NCI-H1048 (cell line): ENCODE data around the gene MROH7.

Source experiments
- DNase-seq: peaks from one replicate; lab custom pipeline; 2025; lab: John Stamatoyannopoulos, UW

MROH7 gene

DNA sequence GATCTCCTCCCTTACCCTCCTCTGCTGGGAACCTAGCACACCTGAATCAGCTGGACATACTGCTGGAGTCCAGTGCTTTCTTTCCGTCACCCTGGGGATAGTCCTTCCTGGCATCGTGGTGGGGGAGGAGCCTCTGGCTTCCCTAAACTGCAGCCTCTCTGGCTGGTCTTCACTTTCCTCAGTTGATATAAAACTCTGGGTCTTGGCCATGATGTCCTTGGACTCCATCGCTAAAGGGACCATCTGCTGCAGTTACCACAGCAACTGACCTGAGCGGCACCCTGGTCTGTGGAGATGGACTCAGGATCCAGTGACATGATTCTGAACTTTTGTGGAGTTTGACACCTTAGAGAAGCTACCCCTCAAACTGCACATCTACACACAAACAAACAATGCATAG, 99.9 kb downstream of the MROH7 start:
- DNase-seq: no peak

DNA sequence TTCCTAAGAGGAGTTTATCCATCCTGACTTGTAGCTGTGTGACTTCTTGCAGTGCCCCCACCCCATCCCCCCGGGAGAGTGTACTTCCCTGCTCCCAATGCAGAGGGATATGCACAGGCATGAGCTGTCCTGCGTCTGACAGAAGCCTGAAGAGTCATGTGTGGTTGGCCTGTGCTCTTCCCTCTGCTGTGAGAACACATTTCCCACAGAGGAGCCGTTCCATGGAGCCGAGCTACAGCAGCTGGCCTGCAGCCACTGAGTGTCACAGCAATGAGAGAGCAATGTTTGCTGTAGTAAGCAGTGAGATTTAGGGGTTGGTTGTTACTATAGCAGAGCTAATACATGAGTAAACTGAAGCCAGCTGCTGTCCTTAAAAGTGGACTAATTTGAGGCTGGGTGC, 100.7 kb downstream of the MROH7 start:
- DNase-seq: no peak

DNA sequence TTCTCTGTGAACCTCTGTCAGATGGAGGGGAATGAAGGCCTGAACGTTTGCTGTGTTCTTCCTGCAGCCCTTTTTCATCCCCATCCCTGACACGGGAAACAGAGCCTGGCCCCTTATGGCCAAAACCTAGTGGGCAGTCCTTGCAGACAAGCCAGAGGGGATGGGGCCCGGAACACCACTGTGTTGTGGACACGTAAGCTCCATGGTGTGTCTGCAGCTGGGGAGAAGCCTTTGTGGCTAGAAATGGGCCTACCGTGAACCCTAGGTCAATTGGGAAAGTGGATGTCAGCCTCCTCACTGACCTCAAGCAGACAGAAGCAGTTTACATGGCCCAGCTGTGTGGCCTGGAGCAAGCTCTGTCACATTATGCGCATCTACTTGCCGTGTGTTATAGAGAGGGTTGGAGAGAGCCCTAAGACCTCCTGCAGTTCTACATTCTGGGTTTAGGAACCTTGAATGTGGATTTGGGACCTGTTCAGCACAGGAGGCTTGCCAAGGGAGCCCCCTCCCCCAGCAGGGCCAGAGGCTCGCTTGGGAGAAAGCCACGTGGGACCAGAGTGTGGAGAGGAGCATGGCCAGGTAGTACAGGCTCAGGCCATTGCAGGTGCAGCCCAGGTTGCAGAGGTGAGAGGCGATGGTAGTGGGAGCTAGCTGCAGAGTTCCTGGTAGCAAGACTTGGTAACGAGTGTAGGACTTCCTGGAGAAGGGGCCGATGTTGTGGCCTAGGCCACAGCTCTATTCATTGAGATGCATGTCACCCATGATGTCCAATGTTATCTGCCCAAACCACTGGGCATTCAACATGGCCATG, 102.0 kb downstream of the MROH7 start:
- no peak for DNase-seq

DNA sequence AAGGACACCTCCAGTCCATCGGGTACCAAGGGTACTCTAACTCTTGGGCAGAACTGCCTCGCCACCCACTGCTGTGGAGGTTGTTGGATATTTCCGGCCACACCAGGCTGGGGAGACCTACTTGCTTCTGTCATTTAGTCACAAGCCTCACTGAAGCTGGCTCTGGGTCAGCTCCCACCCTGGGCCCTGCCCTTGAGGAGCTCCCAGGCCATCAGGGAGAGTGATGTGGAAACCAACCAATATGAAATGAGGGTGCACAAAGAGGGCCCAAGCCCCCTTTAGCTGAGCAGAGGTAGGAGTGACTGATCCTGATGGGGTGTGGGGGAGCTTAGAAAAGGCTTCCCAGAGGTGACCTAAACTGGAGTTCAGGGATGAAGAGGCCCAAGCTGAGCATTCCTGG, 103.1 kb downstream of the MROH7 start:
- DNase-seq: no peak

DNA sequence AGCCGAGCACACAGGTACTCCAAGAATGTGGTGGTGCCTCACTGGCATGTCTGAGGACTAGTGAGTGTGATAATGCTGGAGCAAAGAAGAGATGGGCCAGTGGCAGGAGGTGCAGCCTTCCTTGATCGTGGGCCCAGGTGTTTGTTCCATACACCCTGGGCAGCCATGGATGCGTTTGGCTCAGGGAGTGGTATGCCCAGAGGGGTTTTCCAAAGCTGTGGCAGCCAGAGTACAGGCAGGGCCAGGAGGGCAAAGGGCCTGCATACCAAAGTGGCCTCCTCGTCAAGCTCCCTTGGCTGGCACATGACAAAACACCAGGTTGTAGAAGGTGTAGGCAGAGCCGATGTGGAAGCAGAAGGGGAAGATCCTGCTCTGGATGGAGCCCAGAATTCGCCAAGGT, 103.7 kb downstream of the MROH7 start:
- DNase-seq: no peak

DNA sequence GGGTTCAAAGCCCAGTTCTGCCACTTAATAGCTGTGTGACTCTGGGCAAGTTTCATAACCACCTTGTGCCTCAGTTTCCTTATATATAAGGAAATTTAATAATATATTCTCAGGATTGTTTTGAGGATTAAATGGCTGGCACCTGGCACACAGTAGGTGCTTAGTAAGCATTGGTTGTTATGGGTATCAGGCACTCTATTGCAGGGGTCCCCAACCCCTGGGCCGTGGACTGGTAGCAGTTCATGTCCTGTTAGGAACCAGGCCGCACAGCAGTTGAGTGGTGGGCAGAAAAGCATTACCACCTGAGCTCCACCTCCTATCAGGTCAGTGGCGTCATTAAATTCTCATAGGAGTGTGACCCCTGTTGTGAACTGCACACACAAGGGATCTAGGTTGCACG, 104.3 kb downstream of the MROH7 start:
- DNase-seq: no peak

DNA sequence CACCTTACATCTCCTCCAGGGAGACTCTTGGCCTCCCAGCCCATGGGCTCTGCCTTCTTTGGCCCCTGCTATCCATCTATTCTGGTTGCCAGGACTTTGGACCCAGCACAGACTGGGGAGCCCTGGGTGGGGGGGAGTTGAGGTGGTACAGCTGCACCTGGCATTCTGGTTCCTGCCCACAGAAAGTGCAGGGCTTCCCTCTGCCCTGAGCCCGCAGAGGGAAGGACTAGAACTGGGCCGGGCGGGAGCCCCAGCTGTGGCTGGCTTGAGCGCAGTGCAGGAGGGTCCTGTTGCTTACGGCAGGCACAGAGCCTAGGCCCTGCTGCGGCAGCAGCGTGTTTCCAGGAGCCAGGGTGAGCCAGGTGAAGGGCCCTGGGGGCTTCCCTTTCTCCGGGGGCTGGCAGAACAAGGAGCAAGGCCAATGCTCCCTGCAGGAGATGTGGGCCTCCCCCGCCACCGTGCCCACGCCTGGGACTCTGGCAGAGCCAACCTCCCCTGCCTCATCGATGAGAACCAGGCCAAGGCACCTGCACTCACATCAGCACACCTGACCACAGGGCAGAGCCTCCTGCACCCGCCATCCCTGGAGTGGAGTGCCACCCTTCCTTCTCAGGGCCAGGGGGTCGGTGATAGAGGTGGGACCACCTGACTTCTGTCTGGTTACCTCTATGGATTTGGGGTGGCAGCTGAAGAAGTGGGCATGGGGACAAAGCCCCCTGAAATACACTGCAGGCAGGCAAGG, 106.7 kb downstream of the MROH7 start:
- no peak for DNase-seq

DNA sequence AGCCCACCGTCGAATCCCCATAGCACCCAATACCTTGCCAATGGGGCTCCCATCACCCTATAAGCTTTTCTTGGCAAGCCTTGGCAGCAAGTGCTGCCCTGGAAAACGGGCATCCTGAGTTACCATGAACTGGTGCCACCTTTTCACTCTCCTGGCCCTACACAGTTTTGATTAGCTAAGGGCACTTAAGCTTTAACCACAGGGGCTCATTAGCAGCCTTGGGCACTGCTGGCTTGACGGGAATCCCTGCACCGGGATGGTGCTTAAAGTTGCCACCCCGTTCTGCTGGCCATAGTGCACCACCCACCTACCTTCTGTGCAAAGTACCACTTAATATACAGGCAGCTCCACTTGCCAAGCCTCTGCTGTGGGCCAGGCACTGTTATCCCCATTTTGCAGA, 109.0 kb downstream of the MROH7 start:
- DNase-seq: no peak

DNA sequence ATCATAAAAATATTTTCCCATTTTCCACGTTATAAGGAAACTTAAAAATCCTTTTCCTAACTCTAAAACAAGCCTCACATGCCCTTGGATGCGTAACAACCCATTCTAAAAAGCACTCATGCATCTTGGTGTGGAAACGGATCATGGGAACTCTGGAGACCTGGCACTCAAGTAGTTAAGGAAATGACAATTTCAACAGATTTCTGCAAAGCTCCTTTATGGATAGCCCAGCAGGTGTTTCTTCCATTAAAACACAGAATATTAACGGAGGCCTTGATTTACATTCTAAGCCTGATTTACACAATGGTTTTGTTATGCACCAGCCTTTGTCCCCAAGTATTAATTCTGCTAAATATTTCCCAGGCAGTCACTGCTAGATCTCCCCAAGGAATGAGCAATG, 109.8 kb downstream of the MROH7 start:
- DNase-seq: no peak

DNA sequence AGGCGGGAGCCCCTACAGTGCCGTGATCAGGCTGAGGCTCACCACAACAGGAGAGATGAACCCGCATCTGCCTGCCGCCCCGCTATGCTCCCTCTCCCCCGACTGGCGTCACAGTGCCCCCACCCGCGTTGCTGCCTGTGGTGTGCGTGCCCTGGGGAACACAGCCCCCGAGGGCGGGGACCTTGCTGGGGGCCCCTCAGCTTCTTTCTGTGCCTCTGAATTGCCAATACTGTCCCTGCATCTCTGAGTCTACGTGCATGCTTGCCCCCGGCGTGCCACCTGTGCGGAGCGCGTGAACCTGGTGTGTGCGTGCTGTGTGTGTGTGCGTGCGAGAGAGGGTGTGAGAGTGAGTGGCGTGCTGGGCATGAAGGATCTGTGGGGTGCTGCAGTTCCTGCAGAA, 112.5 kb downstream of the MROH7 start:
- DNase-seq: no peak

DNA sequence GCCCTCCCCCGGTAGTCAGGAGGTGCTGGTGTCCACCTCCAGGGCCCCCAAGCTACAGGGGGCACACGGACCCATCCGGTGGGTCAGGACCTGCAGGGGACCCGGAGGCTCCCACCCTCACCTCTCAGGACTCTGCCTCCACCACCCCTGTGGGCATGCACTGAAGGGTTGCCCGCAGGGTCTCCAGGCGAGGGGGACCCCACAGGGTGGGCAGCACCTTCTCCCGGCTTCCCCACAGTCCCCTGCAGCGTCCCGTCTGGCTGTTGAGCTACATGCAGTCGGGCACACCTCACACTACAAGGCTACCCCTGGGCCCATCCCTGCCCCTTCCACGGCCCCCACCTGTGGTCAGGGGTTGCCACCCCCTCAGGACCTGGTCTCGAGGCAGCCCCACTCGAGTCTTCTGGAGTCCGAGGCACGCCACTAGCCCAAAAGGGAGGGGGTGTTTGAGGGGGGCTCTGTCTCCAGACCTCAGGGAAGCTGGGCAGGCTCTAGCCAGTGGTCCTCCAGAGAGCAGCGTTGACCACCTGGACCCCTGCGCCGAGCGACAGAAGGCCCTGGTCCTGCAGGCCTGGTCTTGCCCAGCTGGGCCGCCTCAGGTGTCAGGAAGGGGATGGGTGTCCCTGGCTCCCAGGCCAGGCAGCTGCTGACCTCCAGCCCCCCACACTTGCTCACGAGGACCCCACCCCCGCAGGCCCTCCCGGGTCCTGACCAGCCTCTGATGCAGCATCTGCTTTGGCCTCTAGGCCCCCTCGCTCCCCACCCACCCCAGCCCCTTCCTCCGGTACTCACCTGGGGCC, 113.1 kb downstream of the MROH7 start:
- no peak for DNase-seq

DNA sequence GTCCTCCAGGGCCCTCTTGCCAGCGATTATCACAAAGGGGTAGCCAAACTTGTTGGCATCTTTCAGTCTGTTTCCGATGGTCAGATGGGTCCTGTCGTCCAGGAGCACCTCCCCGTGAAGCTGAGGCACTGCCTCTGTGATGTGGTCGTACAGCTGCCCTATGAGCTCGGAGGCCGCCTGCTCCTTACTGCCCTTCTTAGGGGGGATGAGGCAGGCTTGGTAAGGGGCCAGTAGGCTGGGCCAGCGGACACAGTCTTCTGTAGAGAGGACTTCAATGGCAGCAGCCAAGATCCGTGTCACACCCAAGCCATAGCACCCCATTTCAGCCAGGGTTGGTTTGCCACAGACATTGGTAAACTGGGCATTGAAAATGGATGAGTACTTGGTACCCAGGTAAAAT, 116.2 kb downstream of the MROH7 start:
- DNase-seq: no peak

DNA sequence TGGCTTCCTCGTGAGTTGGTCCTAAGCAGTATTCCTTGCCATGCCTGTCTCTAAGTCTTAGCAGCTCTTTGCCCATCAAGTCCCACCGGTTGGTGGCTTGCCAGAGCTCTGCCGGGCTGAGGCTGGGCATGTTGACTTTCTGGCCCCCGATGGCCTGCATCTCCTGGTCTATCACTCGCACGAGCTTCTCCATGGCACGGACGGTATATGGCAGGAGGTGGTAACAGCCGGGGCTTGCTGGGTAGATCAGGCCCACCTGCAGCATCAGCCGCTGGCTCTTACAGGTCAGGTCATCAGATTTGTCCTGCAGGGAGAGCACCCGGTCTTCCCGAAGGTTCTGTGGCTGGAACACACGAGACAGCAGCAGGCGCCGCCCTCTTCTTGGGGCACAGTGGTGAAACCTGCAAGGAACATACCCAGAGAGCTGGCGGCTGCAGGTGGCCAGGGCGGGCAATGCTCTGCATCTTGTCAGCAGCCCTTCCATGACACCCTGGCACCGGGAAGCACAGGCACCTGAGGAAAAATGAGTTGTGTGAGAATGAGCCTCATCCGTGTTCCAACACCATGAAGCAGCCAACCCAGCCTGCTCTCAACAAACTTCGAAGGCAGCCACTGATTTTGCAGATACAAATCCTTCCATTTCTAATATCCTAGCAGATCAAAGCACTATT, 117.2 kb downstream of the MROH7 start:
- no peak for DNase-seq
